AG09319 (cell line): ENCODE data around the gene ART5.
A peak's percentile ranks its signal among the peaks of the same experiment; 100 is the strongest.

Experiments
- DNase-seq: peaks from one replicate; pipeline ENCODE4 v3.0.0-alpha.2; 2010; ENCODE audit warnings: low read depth; ENCODE audit errors: extremely low read depth
- CTCF ChIP-seq: IDR thresholded peaks from 2 replicates; pipeline ENCODE4 v1.5.1; 2011; ENCODE audit warnings: low read depth, mild to moderate bottlenecking, inconsistent platforms, low read length, moderate library complexity

Gene ART5

DNA sequence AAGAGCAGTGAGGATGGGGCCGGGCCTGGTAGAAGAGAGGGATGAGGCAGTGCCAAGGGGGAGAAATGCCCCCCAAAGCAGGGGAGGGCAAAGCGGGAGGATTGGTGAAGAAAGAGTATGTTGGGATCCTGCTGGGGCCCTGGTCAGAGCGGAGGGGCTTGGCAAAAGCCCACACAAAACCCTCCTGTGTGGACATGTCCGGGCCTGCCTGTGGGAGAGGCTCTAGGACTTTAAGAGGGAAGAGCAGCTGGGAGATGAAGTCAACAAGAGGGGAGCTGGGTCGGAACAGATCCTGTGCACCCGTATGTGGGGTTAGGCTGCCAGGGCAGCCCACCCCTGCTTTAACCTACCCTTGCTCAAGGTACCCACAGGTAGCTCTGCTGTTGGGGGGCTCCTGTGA lies 25.8 kb downstream of the ART5 start:
- TF ChIP-seq CTCF = no peak
- no peak for DNase-seq

- no peak for DNase-seq
- no peak for TF ChIP-seq CTCF
Observed at GRCh38 chr11:3614742-3615171, 27.0 kb downstream of the ART5 start.

GRCh38 chr11:3613998-3614741 lies 27.6 kb downstream of the ART5 start:
- DNase-seq = no peak
- no peak for TF ChIP-seq CTCF

- no peak for TF ChIP-seq CTCF
- no peak for DNase-seq
Observed at GRCh38 chr11:3611976-3612678, 29.7 kb downstream of the ART5 start.

GRCh38 chr11:3610846-3611245 lies 30.9 kb downstream of the ART5 start:
- no peak for TF ChIP-seq CTCF
- DNase-seq = no peak

- DNase-seq = no peak
- TF ChIP-seq CTCF = peak; percentile 86
Observed at GRCh38 chr11:3609416-3610265, 32.2 kb downstream of the ART5 start.
